ENCODE measurements around the gene RSPH10B.

- TF ChIP-seq GATA2 (IDR thresholded peaks at IDR 0.05; ENCODE audit: low read depth, low read length) (no peak), GATA3 (IDR thresholded peaks at IDR 0.05; ENCODE audit: low read depth, low read length) (no peak)
Measured at GRCh38 chr7:6016653-6016966, 46.1 kb upstream of the RSPH10B start.
